Mesothelial cell of epicardium (in vitro differentiated cells): ENCODE data around the gene DAW1. TPM values are rescaled to one million over a fixed set of nuclear protein-coding genes. Genes with fewer than 3 reads are reported as not detected.
"Not testable (repeated sequence)": the region's sequence is repeated elsewhere in the genome, so short reads cannot be mapped to it uniquely, and the experiment has no call there.

Source experiments
- DNase-seq, 2 experiments: peaks; one replicate each; pipeline ENCODE4 v3.0.0; 2021; ENCODE audit warnings: low spot score in 2 of 2; ENCODE audit not compliant: unreplicated experiment in 2 of 2
- H3K27ac Mint-ChIP-seq: 2 replicates; pipeline ENCODE4 v1.8.0; 2021; ENCODE audit warnings: mixed read lengths
- H3K27me3 Mint-ChIP-seq: 2 replicates; pipeline ENCODE4 v1.8.0; 2021; ENCODE audit warnings: low read depth, mixed read lengths
- H3K36me3 Mint-ChIP-seq: 2 replicates; pipeline ENCODE4 v1.8.0; 2021; ENCODE audit warnings: mixed read lengths
- H3K4me1 Mint-ChIP-seq: 2 replicates; pipeline ENCODE4 v1.8.0; 2021; ENCODE audit warnings: mixed read lengths
- H3K4me3 Mint-ChIP-seq: 2 replicates; pipeline ENCODE4 v1.8.0; 2021; ENCODE audit warnings: mild to moderate bottlenecking, moderate library complexity, mixed read lengths
- H3K9me3 Mint-ChIP-seq: 2 replicates; pipeline ENCODE4 v1.8.0; 2021; ENCODE audit warnings: mixed read lengths
- total RNA-seq: library from RNA; stranded (reverse); gene quantifications from 3 replicates; pipeline ENCODE4 v1.2.1, GENCODE V29; 2021
- TF ChIP-seq, protein P1 (sequence below): fragments of 200-600 bp; sonication (generic); IDR thresholded peaks from one replicate; pipeline ENCODE4 v1.5.0; 2021; ENCODE audit warnings: antibody characterized with exemption; ENCODE audit not compliant: unreplicated experiment

The DAW1 gene
- total RNA-seq, 1 donor from 2014 or later, result not detected

DNA sequence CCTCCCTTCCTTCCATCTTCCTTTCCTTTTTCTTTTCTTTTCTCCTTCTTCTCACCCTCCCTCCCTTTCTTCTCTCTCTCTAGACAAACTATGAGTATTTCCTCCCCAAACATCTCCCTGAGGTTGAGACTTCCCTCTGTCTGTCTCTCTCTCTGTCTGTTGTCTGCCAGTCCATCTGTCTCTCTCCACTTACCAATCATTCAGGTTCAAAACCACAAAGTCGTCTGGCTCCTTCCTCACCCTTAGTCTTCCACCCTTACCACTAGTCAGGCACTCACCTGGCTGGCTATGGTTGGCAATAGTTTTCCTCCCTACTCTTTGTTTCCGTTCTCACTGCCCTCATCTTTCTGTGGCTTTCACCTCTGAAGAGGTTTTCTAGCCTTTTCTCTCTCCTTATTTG, 44.9 kb upstream of the DAW1 start:
- Mint-ChIP-seq H3K4me1 (no peaks in the 10 kb centered on the region), H3K4me3 (no peak overlapping the region), H3K27me3 (peaks cover 3% of the 10 kb centered on the region), H3K9me3 (no peaks in the 10 kb centered on the region), H3K36me3 (no peaks in the 10 kb centered on the region), H3K27ac (no peak overlapping the region)
- DNase-seq, result no peak
- TF ChIP-seq, protein P1, sequence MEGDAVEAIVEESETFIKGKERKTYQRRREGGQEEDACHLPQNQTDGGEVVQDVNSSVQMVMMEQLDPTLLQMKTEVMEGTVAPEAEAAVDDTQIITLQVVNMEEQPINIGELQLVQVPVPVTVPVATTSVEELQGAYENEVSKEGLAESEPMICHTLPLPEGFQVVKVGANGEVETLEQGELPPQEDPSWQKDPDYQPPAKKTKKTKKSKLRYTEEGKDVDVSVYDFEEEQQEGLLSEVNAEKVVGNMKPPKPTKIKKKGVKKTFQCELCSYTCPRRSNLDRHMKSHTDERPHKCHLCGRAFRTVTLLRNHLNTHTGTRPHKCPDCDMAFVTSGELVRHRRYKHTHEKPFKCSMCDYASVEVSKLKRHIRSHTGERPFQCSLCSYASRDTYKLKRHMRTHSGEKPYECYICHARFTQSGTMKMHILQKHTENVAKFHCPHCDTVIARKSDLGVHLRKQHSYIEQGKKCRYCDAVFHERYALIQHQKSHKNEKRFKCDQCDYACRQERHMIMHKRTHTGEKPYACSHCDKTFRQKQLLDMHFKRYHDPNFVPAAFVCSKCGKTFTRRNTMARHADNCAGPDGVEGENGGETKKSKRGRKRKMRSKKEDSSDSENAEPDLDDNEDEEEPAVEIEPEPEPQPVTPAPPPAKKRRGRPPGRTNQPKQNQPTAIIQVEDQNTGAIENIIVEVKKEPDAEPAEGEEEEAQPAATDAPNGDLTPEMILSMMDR, result no peak

DNA sequence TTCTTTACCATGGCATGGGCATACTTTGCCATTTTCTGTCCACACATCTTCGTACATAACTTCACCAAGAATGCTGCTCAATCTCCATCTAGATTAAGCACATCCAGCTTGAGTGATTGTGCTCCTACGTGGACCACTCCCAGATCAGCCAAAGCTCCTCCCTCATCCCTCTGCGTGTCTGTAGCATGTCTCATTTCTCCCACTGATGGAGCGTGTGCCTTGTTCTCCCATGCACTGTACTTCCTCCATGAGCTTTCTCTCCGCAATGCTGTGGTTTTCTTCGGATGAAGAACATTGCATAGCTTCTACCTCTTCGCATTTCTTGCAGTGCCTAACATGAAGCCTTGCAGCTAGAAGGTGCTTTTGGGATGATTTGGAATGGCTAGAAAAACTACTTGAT, 44.3 kb upstream of the DAW1 start:
- Mint-ChIP-seq H3K36me3 (no peaks in the 10 kb centered on the region), H3K4me1 (no peaks in the 10 kb centered on the region), H3K9me3 (no peaks in the 10 kb centered on the region), H3K27me3 (peaks cover 3% of the 10 kb centered on the region), H3K27ac (no peak overlapping the region), H3K4me3 (no peak overlapping the region)
- TF ChIP-seq, protein P1, result no peak
- DNase-seq, result no peak

DNA sequence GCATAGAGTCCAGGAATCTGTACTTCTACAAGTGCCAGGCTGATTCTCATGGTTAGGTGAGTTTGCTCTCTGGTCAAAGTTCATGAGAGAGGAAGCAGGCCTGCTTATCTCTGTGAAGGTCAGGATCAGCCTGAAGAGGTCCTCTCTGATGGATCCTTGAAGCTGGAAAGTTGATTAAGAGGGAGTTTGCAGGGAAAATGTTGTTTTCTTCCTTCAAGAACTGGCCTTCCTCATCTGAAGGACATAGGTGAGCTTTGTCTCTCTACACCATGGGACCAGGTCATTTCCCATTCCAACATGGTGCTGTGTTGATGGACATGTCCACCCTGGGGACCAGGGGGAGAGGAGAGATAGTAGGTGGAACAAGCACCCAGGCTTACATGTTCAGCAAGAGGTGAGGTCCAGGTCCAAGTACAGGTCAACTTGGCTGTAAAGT, 42.9 kb upstream of the DAW1 start:
- H3K36me3 Mint-ChIP-seq, result no peaks in the 10 kb centered on the region
- no peak overlapping the region for H3K4me3 Mint-ChIP-seq
- TF ChIP-seq, protein P1, result no peak
- H3K27ac Mint-ChIP-seq, result no peak overlapping the region
- no peaks in the 10 kb centered on the region for H3K4me1 Mint-ChIP-seq
- H3K27me3 Mint-ChIP-seq, result peaks cover 3% of the 10 kb centered on the region
- DNase-seq, result no peak
- no peaks in the 10 kb centered on the region for H3K9me3 Mint-ChIP-seq

DNA sequence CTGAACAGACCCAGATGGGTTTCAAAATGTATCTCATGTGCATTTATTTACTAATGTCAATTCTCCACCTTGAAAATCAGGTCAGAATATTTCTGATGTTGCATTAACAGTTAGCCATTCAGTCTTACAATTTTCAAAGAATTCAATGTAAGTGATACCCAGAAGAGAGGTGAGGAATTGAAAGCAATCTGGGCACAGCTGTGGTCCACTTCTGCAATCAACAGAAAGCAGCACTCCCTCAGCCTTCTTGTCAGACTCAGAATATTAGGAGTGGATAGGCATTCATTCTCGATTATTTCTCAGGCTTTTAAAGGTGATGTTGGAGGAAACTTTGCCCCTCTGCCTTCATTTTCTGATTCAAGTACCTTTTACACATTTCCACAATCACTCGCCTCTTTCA, 42.1 kb upstream of the DAW1 start:
- H3K27me3 Mint-ChIP-seq, result peaks cover 3% of the 10 kb centered on the region
- TF ChIP-seq, protein P1, result no peak
- no peaks in the 10 kb centered on the region for H3K9me3 Mint-ChIP-seq
- no peaks in the 10 kb centered on the region for H3K4me1 Mint-ChIP-seq
- no peak overlapping the region for H3K27ac Mint-ChIP-seq
- H3K36me3 Mint-ChIP-seq, result no peaks in the 10 kb centered on the region
- DNase-seq, result no peak
- H3K4me3 Mint-ChIP-seq, result no peak overlapping the region

DNA sequence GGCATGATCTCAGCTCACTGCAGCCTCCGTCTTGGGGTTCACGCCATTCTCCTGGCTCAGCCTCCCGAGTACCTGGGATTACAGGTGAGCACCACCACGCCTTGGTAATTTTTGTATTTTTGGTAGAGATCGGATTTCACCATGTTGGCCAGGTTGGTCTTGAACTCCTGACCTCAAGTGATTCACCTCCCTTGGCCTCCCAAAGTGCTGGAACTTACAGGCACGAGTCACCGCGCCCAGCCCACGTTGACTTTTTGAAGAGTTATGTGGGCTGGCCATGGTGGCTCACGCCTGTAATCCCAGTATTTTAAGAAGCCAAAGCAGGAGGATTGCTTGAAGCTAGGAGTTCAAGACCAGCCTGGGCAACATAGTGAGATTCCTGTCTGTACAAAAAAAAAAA, 37.0 kb upstream of the DAW1 start:
- H3K9me3 Mint-ChIP-seq, result peaks cover 24% of the 10 kb centered on the region
- no peaks in the 10 kb centered on the region for H3K36me3 Mint-ChIP-seq
- TF ChIP-seq, protein P1, result no peak
- H3K4me3 Mint-ChIP-seq, result no peak overlapping the region
- no peak overlapping the region for H3K27ac Mint-ChIP-seq
- no peak for DNase-seq
- H3K4me1 Mint-ChIP-seq, result no peaks in the 10 kb centered on the region
- H3K27me3 Mint-ChIP-seq, result no peaks in the 10 kb centered on the region

DNA sequence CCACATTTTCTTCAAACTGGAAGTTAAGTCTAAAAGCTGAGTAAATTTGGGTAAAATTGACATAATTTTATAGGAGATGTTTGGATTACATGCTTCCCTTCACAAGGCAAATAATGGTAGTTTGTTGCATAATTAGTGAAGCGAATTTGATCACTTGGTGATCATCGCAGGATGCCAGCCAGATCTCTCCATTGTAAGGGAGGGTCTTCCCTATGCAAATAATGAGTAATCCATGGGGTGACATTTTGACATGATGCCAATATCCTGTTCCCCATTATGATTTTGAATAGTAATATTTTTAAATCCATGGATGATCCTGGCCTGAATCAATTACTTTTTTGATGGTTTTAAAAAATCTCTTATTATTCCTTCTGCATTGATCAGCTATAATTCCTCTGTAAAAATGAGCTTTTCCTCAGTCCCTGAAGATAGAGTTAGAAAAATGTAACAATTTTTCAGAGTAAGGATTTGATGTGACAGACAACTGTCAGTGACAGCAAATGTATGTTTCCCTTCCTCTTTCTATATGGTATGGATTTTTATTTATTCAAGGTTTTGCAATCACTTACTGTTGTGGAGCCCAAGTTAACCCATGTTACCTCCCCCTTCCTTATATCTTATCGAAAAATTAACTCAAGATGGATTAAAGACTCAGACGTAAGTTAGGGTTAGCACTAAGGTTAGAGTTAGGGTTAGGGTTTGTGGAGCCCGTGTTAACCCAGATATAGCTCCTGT, 36.3 kb upstream of the DAW1 start:
- Mint-ChIP-seq H3K36me3 (no peaks in the 10 kb centered on the region), H3K4me3 (no peak overlapping the region), H3K27me3 (no peaks in the 10 kb centered on the region), H3K9me3 (peaks cover 24% of the 10 kb centered on the region), H3K4me1 (no peaks in the 10 kb centered on the region), H3K27ac (no peak overlapping the region)
- TF ChIP-seq, protein P1, result no peak
- DNase-seq, result no peak

DNA sequence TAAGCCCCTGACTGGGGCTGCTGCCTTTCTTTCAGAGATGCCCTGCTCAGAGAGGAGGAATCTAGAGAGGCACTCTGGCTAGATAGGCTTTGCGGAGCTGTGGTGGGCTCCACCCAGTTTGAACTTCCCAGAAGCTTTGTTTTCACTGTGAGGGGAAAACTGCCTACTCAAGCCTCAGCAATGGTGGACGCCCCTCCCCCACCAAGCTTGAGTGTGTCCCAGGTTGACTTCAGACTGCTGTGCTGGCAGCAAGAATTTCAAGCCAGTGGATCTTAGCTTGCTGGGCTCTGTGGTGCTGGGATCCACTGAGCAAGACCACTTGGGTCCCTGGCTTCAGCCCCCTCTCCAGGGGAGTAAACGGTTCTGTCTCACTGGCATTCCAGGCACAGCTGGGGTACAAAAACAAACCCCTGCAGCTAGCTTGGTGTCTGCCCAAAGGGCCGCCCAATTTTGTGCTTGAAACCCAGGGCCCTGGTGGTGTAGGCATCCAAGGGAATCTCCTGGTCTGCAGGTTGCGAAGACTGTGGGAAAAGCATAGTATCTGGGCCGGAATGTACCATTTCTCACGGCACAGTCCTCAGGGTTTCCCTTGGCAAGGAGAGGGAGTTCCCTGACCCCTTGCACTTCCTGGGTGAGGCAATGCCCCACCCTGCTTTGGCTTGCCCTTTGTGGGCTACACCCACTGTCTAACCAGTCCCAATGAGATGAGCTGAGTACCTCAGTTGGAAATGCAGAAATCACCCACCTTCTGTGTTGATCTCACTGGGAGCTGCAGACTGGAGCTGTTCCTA, 31.9 kb upstream of the DAW1 start:
- not testable (repeated sequence) for H3K27ac Mint-ChIP-seq, DNase-seq, H3K4me3 Mint-ChIP-seq, H3K4me1 Mint-ChIP-seq, H3K27me3 Mint-ChIP-seq, H3K36me3 Mint-ChIP-seq
- H3K9me3 Mint-ChIP-seq, result peaks cover 36% of the 10 kb centered on the region
